ENCODE data around the gene TIMM22. TPM values are rescaled to one million over a fixed set of nuclear protein-coding genes. Genes with fewer than 3 reads are reported as not detected.

Gene TIMM22
- total and polyA plus RNA-seq, 2 donors (not counting 3 experiments of a cell fraction or from before 2014, with no cell fraction given) = 19.0 to 19.6 TPM

GRCh38 chr17:962166-962565 lies 34.8 kb upstream of the TIMM22 start:
- H3K27ac ChIP-seq (ENCODE audit: insufficient read depth, low read depth, low read length) = no peak overlapping the region
- H3K27me3 ChIP-seq (ENCODE audit: control insufficient read depth in 2 of 2, insufficient read depth in 2 of 2, low read length in 2 of 2) = no peaks in the 10 kb centered on the region
- intact Hi-C loops (cut with micrococcal nuclease) = no loop called here
- no peak overlapping the region for H2AFZ ChIP-seq (ENCODE audit: low read depth, low read length)
- no TSS peak for BruUV-seq (replicated peaks)
- CTCF ChIA-PET = no interaction called here
- H3K9ac ChIP-seq (replicated peaks; ENCODE audit: extremely low read depth, insufficient read depth, low read length) = no peak overlapping the region
- dilution Hi-C loops (cut with MboI; ENCODE audit: extremely low pct_ligation_motif_present, low sequenced_read_pairs) = no loop called here
- H3K9me3 ChIP-seq (replicated peaks; ENCODE audit: control insufficient read depth, insufficient read depth, low read length) = no peaks in the 10 kb centered on the region
- H3K4me2 ChIP-seq (ENCODE audit: insufficient read depth, low read length) = no peak overlapping the region
- peaks cover 7% of the 10 kb centered on the region for H3K79me2 ChIP-seq (ENCODE audit: control insufficient read depth, insufficient read depth, low read length)
- TF ChIP-seq CTCF (IDR thresholded peaks at IDR 0.05; ENCODE audit: extremely low read depth in 1 of 2, insufficient read depth in 1 of 2, low read depth in 1 of 2, low read length in 2 of 2) (no peak), POLR2A (IDR thresholded peaks at IDR 0.05; ENCODE audit: low read depth, low read length) (no peak), EZH2 (IDR thresholded peaks at IDR 0.05; ENCODE audit: borderline replicate concordance, low read depth, low read length, severe bottlenecking) (no peak), MYC (IDR thresholded peaks at IDR 0.05; ENCODE audit: low read depth, low read length) (no peak), FOS (IDR thresholded peaks at IDR 0.05; ENCODE audit: borderline replicate concordance, insufficient read depth, low read length) (no peak), POLR2AphosphoS5 (IDR thresholded peaks at IDR 0.05; ENCODE audit: insufficient read depth, low read depth, low read length) (no peak), GATA2 (IDR thresholded peaks at IDR 0.05; ENCODE audit: insufficient read depth, insufficient read length, low read depth, low read length) (no peak), JUN (IDR thresholded peaks at IDR 0.05; ENCODE audit: borderline replicate concordance, insufficient read depth, insufficient read length, low read depth) (no peak)
- TF ChIP-seq, protein P1, sequence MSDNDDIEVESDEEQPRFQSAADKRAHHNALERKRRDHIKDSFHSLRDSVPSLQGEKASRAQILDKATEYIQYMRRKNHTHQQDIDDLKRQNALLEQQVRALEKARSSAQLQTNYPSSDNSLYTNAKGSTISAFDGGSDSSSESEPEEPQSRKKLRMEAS (IDR thresholded peaks at IDR 0.05; ENCODE audit: insufficient read depth, insufficient read length) = no peak
- no peak for DNase-seq (ENCODE audit: low read depth, low spot score)
- H4K20me1 ChIP-seq (replicated peaks; ENCODE audit: control insufficient read depth, extremely low read depth, insufficient read depth, low read length) = no peaks in the 10 kb centered on the region
- H3K9me1 ChIP-seq (replicated peaks; ENCODE audit: control insufficient read depth, extremely low read depth, insufficient read depth, low read length) = no peaks in the 10 kb centered on the region
- no peak overlapping the region for H3K4me3 ChIP-seq (replicated peaks in 1 of 3; ENCODE audit: insufficient read depth in 1 of 3, low read depth in 1 of 3, low read length in 3 of 3)
- peaks cover 0 to 3% of the 10 kb centered on the region in 2 experiments for H3K36me3 ChIP-seq (ENCODE audit: control insufficient read depth in 2 of 2, extremely low read depth in 1 of 2, insufficient read depth in 2 of 2, low read length in 2 of 2)
- H3K4me1 ChIP-seq (ENCODE audit: control insufficient read depth, extremely low read depth, insufficient read depth, low read length) = peaks cover 2% of the 10 kb centered on the region
- no peak for FAIRE-seq
- POLR2A ChIA-PET = no interaction called here
